ENCODE data around the gene TMEM14A. TPM values are rescaled to one million over a fixed set of nuclear protein-coding genes. Genes with fewer than 3 reads are reported as not detected.

The TMEM14A gene
- total and polyA plus RNA-seq, 9 of the 15 experiments (the other 6 are each of a cell fraction or from before 2014, with no cell fraction given): 3.5 to 43.3 (median 8.5) TPM

GRCh38 chr6:52667572-52667971, 3.3 kb upstream of the TMEM14A start:
- intact Hi-C loops (cut with micrococcal nuclease) (loop anchor here (10.0 kb wide), 1 partner anchor 503 kb away; no protein-coding TSS in a partner anchor), in situ Hi-C loops (cut with MboI) (loop anchor here (10.0 kb wide), 1 partner anchor 363 kb away; no protein-coding TSS in a partner anchor)
- Histone ChIP-seq H3K9ac (ENCODE audit: insufficient read depth in 1 of 2, low read depth in 2 of 2, low read length in 2 of 2) (no peak overlapping the region), H3K9me3 (replicated peaks; ENCODE audit: control insufficient read depth, insufficient read depth, low read depth, low read length) (no peaks in the 10 kb centered on the region), H3K4me3 (no peak overlapping the region), H3K4me1 (replicated peaks in 1 of 2; ENCODE audit: control insufficient read depth in 2 of 2, insufficient read depth in 2 of 2, low read length in 2 of 2) (peaks cover 15 to 22% of the 10 kb centered on the region in 2 experiments; a peak in 4 of 5 replicates), H3K4me2 (ENCODE audit: insufficient read depth, low read length) (no peak overlapping the region), H2AFZ (ENCODE audit: low read depth, low read length) (no peak overlapping the region), H3K79me2 (ENCODE audit: control insufficient read depth, insufficient read depth, low read length) (peaks cover 16% of the 10 kb centered on the region), H4K20me1 (replicated peaks; ENCODE audit: control insufficient read depth, insufficient read depth, low read length) (no peaks in the 10 kb centered on the region), H3K9me1 (ENCODE audit: control insufficient read depth, insufficient read depth, low read length) (no peaks in the 10 kb centered on the region), H3K27ac (ENCODE audit: extremely low read depth, low read depth, low read length) (no peak overlapping the region), H3K27me3 (ENCODE audit: control insufficient read depth in 2 of 2, insufficient read depth in 2 of 2, low read length in 2 of 2) (no peaks in the 10 kb centered on the region), H3K36me3 (ENCODE audit: control insufficient read depth, insufficient read depth, low read length) (peaks cover 14% of the 10 kb centered on the region; the same call in 2 of the 3 replicates)
- POLR2A ChIA-PET: no interaction called here
- ATAC-seq (no peak), FAIRE-seq (no peak), DNase-seq (ENCODE audit: extremely low read depth in 1 of 4, low spot score in 3 of 4) (no peak)
- CTCF ChIA-PET (ENCODE audit: low intra/inter-chr PET ratio): no interaction called here
- no TSS peak for BruUV-seq (replicated peaks)
- WGBS (ENCODE audit: insufficient coverage, low coverage, missing lambda C conversion rate): 87% methylated on average over 1 of the region's 1 CpG
- TF ChIP-seq E4F1 (CRISPR knock-in tag; IDR thresholded peaks at IDR 0.05; ENCODE audit: borderline replicate concordance) (no peak), ZFP30 (CRISPR knock-in tag; IDR thresholded peaks at IDR 0.05; ENCODE audit: borderline replicate concordance) (no peak), NFATC3 (IDR thresholded peaks at IDR 0.05) (no peak), MYC (IDR thresholded peaks at IDR 0.05; ENCODE audit: low read depth, low read length) (no peak), MYC (CRISPR knock-in tag; IDR thresholded peaks at IDR 0.05; ENCODE audit: borderline replicate concordance, low read depth) (no peak), ESRRB (CRISPR knock-in tag; IDR thresholded peaks at IDR 0.05; ENCODE audit: borderline replicate concordance) (no peak), FOXA3 (CRISPR knock-in tag; conservative IDR thresholded peaks at IDR 0.05 in 1 of 2, IDR thresholded peaks at IDR 0.05 in 1 of 2) (no peak), RBM17 (IDR thresholded peaks at IDR 0.05; ENCODE audit: borderline replicate concordance, low read depth, low read length) (no peak), TCFL5 (CRISPR knock-in tag; conservative IDR thresholded peaks at IDR 0.05) (no peak), GTF3C2 (IDR thresholded peaks at IDR 0.05; ENCODE audit: borderline replicate concordance, extremely low read depth, insufficient read length) (no peak), PBX2 (CRISPR knock-in tag; IDR thresholded peaks at IDR 0.05; ENCODE audit: low read depth) (no peak), PBX2 (tag; conservative IDR thresholded peaks at IDR 0.05; ENCODE audit: low read depth) (no peak), ILF3 (IDR thresholded peaks at IDR 0.05; ENCODE audit: borderline replicate concordance) (no peak), ZNF232 (CRISPR knock-in tag; IDR thresholded peaks at IDR 0.05) (no peak), SMARCE1 (IDR thresholded peaks at IDR 0.05) (no peak)

All from K562 (cell line).